GM19328 (cell line): ENCODE results near the gene INO80E.

Experiments used
- ATAC-seq: cut with Tn5 transposase; IDR thresholded peaks from one replicate; pipeline ENCODE4 v1.9.1; 2021; ENCODE audit warnings: mild to moderate bottlenecking, moderate library complexity; ENCODE audit not compliant: unreplicated experiment

The INO80E gene

DNA sequence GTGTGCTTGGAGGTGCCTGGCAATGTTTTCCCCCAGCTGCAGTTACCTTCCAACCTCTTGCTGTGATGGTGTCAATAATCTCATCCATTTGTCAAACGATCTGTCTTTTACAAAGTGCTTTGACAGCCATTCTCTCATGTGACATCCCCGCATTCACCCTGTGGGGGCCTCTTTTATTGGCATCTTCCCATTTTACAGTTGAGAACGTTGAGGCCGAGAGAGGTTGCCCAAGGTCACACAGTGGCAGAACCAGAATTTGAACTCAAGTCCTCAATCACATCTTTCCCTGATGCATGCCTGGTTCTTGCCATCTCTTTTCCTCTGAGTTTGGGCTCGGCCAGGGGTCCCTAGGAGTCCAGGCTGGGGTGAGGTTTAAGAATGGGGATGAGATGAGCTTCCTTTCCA is 20.9 kb upstream of the INO80E start:
- no peak for ATAC-seq

DNA sequence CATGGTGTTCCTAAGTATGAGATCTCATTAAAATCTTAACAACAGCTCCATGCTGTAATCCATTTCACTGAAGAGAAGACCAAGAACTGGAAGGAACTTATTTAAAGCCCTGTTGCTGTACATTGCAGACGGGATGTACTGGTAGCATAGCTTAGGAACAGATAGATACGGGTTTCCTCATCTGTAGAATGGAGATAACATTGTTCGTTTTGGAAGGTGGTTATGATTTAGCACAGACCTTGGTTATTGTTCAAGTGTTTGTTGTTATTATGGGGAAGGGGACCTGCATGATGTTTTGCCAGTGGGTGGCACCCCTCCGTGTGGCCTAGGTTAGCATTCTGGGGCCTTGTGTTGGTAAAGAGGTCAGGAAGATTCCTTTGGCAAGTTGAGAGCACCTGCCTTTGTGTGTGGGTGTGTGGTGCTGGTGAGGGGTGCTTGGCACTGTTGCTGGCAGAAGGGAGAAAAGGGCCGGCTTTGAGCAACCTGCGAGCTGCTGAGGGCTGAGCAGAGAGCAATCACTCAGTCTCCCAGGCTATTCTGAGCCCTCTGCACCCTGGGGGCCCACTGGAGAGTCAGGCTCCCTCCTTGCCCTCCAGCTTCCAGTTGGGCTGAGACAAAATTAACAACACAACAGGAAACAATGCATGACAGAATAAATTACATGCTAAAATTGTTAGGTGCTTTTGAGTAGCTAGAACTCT is 20.1 kb upstream of the INO80E start:
- no peak for ATAC-seq

DNA sequence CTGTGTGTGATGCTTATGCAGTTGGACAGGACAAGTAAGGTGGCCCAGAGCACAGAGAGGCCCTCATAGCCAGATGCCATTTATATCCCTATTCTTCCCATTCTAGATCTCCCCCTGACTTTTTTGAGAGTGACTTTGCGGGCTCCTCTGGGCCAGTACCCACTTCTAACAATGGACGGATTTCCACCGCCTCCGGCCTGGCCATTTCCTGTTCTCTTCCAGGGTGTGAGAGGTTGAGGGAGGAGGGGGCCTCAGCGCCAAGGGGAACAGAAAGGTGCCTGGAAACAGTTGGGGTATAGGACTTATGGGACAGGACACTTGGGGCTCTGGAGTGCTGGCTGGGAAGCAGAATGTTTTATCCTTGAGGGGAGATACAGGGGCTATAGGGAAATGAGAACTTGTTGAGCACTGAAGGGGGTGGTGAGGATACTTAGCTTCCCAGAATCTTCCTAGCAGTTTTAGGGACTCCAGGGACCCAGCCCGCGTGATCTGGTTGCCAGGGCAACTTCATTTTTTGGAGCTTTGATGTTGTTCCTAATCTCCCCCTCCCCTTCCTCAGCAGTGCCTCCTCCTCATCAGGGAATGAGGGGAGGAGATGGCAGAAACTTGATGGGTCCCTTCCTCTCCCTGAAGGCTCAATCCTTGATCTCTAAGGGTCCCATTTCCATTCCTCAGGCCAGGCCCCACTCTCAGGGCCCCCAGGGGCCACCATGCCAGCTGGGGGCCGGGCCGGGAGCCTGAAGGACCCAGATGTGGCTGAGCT is 18.8 kb upstream of the INO80E start:
- ATAC-seq: no peak

DNA sequence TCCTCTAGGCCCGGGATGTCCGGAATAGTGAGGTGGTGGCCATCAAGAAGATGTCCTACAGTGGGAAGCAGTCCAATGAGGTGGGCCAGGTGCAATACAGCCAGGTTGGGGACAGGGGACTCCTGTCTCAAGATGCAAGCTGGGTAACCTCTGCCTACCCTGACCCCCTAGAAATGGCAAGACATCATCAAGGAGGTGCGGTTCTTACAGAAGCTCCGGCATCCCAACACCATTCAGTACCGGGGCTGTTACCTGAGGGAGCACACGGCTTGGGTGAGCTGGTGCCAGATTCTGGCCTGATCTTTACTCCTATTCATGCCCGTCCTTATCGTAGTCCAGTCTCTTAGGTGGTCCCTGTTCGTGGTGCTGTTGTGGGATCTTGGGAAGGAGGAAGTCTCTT is 18.0 kb upstream of the INO80E start:
- no peak for ATAC-seq

DNA sequence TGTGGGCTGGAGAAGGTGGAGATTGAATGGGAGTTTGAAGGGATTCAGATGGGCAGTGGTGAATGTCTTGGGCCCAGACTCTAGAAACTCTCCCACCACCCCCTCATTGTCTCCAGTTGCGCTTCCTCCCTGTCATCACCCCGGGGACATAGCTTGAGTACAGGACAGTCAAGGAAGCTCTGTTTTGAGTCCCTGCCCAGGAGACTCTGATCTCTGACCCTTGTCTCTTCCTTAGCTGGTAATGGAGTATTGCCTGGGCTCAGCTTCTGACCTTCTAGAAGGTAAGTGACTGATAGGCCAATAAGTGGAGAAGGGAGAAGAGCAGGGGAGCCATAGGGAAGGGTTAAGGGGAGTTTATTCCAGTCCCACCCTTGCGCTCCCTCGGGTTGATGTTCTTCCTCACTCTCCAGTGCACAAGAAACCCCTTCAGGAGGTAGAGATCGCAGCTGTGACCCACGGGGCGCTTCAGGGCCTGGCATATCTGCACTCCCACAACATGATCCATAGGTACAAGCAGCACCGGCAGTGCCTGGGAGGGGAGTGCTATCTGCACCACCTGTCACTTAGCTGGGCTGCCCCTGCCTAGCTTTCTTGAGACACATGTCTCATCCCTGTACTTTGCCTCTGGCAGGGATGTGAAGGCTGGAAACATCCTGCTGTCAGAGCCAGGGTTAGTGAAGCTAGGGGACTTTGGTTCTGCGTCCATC is 17.3 kb upstream of the INO80E start:
- no peak for ATAC-seq

DNA sequence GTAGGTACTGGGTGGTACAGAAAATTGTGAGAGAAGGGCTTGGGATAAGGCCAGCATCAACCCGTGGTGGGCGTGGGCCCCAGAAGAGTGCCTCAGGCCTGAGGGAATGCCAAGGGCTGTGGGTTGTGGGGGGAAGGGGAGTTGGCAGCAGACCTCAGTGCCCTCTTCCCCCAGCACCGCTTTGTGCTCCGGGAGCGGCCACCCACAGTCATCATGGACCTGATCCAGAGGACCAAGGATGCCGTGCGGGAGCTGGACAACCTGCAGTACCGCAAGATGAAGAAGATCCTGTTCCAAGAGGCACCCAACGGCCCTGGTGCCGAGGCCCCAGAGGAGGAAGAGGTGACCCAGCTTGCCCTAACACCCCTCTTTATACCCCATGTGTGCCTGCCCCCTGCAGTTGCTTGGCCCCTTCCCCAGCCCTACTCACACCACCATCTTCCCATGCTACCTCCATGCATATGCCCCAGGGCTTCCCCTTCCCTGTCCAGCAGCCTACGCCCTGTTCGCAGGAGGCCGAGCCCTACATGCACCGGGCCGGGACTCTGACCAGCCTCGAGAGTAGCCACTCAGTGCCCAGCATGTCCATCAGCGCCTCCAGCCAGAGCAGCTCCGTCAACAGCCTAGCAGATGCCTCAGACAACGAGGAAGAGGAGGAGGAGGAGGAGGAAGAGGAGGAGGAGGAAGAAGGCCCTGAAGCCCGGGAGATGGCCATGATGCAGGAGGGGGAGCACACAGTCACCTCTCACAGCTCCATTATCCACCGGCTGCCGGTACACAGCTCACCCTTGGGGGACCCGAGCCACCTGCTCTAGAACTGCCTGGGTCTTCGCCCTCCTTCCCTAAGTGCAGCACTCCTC is 13.3 kb upstream of the INO80E start:
- ATAC-seq: no peak

DNA sequence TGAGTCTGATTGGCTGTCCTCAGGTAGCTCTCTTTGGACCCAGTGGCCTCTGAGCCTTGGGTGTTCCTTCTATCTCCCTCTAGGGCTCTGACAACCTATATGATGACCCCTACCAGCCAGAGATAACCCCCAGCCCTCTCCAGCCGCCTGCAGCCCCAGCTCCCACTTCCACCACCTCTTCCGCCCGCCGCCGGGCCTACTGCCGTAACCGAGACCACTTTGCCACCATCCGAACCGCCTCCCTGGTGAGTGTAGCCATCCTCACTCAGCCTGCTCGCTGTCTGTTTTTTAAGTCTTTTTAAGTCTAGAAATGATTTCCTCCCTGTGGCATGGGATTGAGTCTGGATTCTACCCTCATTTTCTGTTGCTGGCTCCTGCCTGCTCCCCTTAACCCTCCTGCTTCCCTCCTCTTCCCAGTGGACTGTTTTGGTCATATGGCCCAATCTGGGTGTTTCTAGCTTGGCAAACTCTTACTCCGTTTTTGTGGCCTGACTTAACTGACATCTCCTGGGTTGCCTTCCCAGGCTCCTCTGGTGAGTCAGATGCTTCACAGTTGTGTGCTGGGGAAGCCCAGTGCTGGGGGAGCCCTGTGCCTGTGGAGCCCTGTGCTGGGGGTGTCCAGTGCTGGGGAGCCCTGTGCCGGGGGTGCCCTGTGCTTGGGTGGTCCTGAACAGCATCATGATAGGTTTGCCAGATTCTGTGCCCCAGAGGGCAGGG is 12.5 kb upstream of the INO80E start:
- ATAC-seq: no peak

DNA sequence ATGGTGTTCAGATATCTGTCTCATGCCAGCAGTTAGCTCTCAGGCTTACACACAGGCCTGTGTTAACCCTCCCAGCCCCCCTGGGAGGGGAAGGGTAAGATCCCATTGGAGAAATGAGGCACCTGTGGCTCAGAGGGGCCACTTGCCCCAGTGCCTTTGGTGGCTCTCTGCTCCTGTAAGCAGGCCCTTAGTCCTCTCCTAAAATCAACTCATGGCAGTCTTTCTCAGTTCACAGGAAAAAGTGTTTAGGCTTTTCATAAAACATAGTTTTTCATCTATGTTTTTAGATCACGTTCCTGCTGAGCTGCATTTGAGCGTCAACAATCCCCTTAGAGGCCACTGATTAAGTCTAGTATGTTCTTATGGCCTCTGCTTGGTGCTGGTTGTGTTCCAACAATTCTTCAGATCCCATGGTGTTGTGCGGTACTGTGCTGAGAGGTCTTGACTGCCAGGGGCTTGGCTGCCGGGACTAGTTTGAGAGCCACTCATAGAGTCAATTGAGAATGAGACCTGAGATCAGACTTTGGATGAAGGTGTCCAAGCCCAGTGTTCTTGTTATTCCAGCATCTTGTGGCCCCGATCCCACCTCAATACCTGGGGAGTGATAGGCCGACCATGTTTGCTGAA is 11.8 kb upstream of the INO80E start:
- no peak for ATAC-seq

DNA sequence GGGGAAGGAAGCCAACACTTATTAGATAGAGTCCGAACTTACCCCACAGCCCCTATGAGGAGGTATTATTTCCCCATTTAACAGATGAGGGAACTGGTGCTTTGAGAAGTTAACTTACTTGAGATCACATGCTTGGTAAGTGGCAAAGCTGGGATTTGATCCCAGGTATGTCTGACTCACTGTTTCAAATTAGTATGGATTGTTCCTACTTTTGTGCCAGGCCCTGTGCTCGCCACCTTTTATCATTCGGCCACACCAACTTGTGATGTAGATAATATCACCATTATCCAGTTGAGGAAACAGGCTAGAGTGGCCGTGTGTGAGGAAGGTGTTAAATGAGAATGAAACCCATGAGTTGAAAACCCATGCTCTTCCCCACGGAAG is 11.3 kb upstream of the INO80E start:
- no peak for ATAC-seq

DNA sequence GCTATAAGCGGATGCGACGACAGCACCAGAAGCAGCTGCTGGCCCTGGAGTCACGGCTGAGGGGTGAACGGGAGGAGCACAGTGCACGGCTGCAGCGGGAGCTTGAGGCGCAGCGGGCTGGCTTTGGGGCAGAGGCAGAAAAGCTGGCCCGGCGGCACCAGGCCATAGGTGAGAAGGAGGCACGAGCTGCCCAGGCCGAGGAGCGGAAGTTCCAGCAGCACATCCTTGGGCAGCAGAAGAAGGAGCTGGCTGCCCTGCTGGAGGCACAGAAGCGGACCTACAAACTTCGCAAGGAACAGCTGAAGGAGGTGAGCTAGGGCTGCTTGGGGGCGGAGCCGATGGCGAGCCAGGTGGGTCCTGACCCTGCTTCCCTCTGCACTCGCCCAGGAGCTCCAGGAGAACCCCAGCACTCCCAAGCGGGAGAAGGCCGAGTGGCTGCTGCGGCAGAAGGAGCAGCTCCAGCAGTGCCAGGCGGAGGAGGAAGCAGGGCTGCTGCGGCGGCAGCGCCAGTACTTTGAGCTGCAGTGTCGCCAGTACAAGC is 10.7 kb upstream of the INO80E start:
- ATAC-seq: no peak

DNA sequence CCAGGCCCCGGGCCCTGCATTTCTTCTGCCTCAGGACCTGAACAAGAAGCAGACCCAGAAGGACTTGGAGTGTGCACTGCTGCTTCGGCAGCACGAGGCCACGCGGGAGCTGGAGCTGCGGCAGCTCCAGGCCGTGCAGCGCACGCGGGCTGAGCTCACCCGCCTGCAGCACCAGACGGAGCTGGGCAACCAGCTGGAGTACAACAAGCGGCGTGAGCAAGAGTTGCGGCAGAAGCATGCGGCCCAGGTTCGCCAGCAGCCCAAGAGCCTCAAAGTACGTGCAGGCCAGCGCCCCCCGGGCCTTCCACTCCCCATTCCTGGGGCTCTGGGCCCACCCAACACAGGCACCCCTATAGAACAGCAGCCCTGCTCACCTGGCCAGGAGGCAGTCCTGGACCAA is 9.8 kb upstream of the INO80E start:
- no peak for ATAC-seq

DNA sequence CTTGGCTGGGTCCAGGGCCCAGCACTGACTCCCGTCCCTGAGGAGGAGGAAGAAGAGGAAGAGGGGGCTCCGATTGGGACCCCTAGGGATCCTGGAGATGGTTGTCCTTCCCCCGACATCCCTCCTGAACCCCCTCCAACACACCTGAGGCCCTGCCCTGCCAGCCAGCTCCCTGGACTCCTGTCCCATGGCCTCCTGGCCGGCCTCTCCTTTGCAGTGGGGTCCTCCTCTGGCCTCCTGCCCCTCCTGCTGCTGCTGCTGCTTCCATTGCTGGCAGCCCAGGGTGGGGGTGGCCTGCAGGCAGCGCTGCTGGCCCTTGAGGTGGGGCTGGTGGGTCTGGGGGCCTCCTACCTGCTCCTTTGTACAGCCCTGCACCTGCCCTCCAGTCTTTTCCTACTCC is 9.1 kb upstream of the INO80E start:
- ATAC-seq: no peak

DNA sequence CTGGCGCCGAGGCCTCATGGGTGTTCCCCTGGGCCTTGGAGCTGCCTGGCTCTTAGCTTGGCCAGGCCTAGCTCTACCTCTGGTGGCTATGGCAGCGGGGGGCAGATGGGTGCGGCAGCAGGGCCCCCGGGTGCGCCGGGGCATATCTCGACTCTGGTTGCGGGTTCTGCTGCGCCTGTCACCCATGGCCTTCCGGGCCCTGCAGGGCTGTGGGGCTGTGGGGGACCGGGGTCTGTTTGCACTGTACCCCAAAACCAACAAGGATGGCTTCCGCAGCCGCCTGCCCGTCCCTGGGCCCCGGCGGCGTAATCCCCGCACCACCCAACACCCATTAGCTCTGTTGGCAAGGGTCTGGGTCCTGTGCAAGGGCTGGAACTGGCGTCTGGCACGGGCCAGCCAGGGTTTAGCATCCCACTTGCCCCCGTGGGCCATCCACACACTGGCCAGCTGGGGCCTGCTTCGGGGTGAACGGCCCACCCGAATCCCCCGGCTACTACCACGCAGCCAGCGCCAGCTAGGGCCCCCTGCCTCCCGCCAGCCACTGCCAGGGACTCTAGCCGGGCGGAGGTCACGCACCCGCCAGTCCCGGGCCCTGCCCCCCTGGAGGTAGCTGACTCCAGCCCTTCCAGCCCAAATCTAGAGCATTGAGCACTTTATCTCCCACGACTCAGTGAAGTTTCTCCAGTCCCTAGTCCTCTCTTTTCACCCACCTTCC is 8.5 kb upstream of the INO80E start:
- ATAC-seq: no peak

DNA sequence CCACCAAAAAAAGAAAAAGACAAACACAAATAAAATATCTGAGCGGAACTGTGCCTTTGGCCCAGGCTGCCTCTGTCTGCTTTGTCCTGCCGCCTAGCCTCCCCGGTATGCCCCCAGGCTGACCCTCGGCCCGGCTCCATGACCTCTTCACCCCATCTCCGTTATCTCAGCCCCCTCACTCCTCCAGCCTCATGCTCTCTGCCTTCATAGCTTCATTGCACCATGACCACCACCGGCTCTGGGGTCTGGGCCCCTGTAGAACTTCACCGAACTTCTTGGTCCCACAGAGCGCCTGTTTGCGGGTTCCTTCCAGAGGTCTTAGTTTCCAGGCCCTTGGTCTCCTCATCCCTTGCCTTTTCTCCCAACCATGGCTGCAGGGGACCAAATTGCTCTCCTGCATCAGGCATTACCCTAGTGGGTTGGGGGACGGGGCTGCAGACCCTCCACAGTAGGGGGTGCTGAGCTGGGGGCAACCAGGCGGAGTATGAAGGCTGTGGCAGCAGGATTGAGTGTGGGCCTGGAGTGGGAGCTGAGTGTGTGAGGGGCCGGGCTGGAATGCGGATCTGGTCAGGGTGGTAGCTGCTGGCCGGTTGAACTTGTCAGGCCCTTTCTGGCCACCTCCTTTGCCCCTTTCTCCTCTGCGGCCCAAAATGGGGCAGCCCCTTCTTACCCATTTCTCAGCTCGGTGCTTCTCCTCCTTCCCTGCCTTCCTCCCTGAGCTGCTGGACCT is 7.5 kb upstream of the INO80E start:
- ATAC-seq: no peak

DNA sequence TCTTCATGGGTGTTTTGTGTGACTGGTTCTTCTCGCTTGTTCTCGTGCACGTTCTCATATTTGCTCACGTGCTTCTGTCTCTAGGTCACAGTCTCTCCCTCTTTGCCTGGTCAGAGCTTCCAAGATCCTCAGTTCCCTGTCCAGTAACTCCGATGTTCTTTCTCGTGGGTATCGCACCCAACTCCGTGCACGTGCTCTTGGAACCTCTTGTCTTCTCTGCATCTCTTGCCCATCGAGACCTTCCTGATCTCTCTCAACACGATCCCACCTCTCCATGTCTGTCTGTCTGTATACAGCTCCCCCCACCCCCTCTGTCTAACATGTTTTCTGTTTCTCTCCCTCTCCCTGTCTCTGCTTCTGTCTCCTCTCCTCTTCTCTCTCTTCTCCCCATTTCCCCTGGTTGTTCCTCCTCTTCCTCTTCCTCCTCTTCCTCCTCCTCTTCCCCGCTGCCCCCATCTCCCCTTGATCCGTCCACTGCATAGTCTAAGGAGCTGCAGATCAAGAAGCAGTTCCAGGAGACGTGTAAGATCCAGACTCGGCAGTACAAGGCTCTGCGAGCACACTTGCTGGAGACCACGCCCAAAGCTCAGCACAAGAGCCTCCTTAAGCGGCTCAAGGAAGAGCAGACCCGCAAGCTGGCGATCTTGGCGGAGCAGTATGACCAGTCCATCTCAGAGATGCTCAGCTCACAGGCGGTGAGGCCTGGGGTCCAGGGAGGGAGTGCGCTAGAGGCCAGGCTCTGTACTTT is 6.8 kb upstream of the INO80E start:
- ATAC-seq: no peak

DNA sequence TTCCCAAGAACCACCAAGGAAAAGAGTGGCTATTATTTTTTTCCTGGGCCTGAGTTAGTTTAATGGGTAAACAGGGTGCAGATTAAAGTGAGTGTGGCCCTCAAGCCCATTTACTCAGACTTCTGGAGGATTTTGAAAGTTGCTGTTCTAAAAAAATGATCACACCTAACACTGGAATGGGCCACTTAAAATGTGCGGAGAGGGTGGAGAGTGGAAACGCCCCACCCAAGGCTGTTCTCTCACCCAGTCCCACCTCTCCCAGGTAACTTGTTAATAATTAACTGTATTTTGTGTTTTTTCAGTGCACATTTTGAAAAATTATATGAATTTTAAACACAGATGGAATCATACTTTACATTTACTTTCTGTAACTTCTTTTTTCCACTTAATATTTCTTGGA is 6.0 kb upstream of the INO80E start:
- no peak for ATAC-seq

DNA sequence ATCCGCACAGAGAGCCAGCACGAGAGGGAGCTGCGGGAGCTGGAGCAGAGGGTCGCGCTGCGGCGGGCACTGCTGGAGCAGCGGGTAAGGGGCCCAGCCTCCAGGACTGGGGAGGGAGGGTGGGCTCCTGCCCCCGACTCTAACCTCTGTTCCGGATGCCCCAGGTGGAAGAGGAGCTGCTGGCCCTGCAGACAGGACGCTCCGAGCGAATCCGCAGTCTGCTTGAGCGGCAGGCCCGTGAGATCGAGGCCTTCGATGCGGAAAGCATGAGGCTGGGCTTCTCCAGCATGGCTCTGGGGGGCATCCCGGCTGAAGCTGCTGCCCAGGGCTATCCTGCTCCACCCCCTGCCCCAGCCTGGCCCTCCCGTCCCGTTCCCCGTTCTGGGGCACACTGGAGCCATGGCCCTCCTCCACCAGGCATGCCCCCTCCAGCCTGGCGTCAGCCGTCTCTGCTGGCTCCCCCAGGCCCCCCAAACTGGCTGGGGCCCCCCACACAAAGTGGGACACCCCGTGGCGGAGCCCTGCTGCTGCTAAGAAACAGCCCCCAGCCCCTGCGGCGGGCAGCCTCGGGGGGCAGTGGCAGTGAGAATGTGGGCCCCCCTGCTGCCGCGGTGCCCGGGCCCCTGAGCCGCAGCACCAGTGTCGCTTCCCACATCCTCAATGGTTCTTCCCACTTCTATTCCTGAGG is 5.0 kb upstream of the INO80E start:
- ATAC-seq: no peak
